ENCODE data around the gene RYR3.

- no peak for TF ChIP-seq PATZ1 (CRISPR knock-in tag; IDR thresholded peaks at IDR 0.05; ENCODE audit: borderline replicate concordance)
- no peak for TF ChIP-seq RARB (CRISPR knock-in tag; IDR thresholded peaks at IDR 0.05)
- TF ChIP-seq TSHZ2 (CRISPR knock-in tag; IDR thresholded peaks at IDR 0.05), result no peak
These were observed 7.1 kb downstream of the RYR3 start for GRCh38 chr15:33317896-33318295.
